Peyer's patch (tissue), 4 donors: Measurements from ENCODE around the gene ZNF701.

Experiments used
- CTCF ChIP-seq, 6 experiments: fragments of 450-650 bp in 4 of 6; fragments of 200-600 bp in 2 of 6; sonication (generic) in 1 of 6; IDR thresholded peaks; one replicate each; pipeline ENCODE4 v1.5.1; 2017 to 2019; ENCODE audit warnings: antibody characterized with exemption in 6 of 6, mild to moderate bottlenecking in 3 of 6, moderate library complexity in 1 of 6
- POLR2A ChIP-seq, 2 donors: fragments of 450-650 bp; IDR thresholded peaks; one replicate each; pipeline ENCODE4 v1.5.1; 2017; ENCODE audit warnings: antibody characterized with exemption in 2 of 2, mild to moderate bottlenecking in 2 of 2, moderate library complexity in 2 of 2

DNA sequence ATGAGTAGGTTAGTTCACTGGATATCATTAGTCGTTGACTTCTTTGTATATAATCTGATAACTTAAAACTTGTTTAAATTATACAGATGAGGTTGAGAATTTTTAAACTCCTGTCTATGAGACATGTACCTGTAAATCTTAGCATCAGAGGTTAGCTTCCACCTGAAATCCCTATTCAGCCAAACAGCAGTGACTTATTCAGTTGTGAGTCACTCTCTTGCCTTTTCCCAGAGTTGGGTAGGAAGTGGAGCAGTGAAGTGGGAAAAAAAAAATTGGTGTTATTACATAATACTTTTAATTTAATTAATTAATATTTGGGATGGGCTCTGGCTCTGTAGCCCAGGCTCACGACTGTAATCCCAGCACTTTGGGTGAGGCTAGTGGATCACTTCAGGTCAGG is 32.9 kb downstream of the ZNF701 start:
- TF ChIP-seq CTCF (IDR thresholded peaks at IDR 0.05) (no peak), POLR2A (IDR thresholded peaks at IDR 0.05) (no peak)
